ENCODE data around the gene LRRC59.
"Not testable (repeated sequence)": the region's sequence is repeated elsewhere in the genome, so short reads cannot be mapped to it uniquely, and the experiment has no call there.

DNA sequence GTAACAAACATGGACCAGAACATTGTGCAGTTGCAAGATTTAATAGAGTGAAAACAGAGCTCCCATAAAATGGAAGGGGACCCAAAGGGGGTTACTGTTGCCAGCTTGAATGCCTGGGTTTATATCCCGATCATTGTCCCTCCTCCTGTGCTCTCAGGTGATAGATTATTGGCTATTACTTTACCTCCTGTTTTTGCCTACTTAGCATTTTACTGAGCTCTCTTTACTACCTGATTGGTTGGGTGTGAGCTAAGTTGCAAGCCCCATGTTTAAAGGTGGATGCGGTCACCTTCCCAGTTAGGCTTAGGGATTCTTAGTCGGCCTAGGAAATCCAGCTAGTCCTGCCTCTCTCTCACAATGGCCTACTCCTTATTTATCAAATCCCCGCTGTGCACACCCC, 8.0 kb upstream of the LRRC59 start:
- TF ChIP-seq CTCF (IDR thresholded peaks at IDR 0.05); EZH2 (IDR thresholded peaks at IDR 0.05; ENCODE audit: borderline replicate concordance, insufficient read depth, low read depth, low read length, poor library complexity, severe bottlenecking): not testable (repeated sequence)

Measured in B cell (primary cell).